COLO668 (cell line): ENCODE data around the gene NR6A1.

Source experiments
- DNase-seq: peaks from one replicate; lab custom pipeline; 2025; ENCODE audit not compliant: unreplicated experiment; lab: John Stamatoyannopoulos, UW

Gene NR6A1

DNA sequence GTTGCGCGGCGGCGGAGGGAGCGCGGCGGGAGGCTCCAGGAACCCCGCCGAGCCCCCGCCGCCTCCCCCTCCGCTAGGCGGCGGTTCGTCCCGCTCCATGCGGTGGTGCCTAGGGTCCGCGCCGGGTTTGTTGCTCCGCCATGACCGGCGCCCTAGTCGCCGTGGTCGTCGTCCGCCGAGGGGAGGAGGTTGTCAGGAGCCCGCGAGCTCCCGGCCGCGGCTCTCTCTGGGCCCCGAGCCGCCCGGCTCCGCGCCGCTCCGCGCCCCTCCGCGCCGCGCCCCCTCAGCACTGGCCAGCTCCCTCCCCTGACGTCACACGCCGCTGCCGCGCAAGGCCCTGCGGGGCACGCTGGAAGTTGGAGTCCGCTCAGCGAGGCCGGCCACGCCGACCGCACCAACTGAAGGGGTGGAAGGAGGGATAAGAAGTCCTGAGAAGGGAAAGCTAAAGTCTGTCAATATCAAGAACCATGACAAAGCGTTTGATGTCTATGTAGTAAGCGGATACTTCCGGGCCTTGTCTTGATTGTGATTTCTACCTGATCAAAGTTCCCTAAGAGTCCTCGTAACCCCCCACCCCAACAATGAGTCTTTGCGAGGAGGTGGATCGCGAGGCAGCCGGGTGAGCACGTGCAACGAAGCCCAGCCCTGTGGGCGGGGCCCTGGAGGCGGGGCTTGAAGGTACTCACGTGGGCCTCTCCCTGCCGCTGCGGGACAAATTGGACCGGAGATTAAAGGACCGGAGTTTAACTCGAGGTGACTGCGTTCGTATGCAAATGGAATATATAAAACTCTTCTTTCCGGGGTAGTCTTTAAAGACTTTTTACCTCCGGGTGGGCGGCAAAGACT, at the start of gene NR6A1:
Gene NR6A1 (minus strand): TSS at position 291 of the 846 bp plus-strand sequence.
- DNase-seq, result peak; percentile 98

DNA sequence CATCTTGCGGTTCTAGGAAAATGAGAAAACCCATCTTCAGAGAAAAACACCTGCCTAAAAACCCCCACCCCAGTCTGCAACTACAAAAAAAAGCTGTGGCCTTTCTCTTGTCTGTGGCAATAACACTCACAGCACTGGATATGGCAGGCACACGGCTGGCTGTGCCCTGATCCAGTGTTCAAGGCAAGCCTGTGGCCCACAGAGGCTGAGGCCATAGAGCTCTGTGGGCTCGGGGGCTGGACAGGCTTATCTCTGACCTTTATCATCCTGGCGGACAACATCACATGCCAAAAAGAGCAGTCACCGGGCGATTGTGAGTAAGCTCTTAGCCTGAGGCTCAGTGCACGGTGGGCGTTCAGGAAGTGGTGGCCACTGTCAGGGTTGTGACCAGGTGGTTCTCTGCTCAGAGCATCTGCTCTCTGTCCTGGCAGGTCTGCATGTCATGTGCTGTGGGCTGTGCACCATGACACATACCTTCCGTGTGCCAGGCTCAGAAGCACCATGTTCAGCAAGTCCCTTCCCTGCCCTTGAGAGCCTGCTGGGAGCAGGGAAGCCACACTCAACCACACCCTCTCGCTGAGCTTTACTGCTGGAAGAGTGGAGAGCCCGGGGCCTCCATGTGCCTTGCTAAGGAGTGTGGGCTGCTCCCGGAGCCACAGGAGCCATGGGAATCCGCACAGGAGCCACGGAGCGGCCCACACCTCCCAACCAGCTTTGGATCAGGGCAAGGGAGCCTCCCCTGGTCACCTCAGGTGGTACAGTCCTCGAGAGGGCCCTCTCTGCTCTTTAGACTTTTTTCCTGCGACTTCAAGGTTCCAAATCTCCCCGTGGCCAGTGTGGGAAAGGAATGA, 47.5 kb upstream of the NR6A1 start:
- peak; percentile 25 for DNase-seq

DNA sequence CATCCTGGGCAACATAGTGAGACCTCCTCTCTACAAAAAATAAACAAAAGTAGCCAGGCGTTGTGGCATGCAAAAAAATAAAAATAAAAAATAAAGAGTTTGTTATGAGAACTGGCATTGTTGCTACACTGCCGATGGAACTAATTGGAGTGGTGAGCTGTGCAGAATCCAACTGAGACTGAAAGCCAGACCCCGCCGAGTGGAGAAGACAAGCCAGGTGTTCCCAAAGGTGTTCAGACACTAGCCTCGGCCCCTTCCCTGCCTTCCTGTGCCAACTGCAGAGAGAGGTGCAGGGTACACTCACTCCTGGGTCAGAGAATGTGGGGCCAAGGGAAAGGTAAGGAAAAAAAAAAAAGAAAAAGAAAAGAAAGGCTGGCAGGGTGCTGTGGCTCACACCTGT, 44.5 kb upstream of the NR6A1 start:
- DNase-seq, result no peak

DNA sequence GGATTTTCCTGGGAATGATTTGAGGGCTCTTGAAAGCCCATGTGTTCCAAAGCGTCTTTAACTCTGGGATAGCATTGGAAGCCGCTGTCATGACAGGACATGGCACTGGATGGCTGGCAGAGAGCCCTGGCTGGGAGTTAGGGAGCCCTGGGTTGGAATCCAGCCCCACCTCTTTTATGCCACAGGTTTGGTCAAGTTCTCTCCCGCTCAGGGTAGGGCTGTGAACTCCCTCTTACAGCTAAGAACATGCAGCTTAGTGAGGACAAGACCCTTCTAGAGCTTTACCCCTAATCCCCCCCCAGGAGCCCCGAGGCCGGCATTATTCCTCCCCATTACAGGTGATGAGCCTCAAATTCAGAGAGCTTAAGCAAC, 43.0 kb upstream of the NR6A1 start:
- DNase-seq, result no peak

DNA sequence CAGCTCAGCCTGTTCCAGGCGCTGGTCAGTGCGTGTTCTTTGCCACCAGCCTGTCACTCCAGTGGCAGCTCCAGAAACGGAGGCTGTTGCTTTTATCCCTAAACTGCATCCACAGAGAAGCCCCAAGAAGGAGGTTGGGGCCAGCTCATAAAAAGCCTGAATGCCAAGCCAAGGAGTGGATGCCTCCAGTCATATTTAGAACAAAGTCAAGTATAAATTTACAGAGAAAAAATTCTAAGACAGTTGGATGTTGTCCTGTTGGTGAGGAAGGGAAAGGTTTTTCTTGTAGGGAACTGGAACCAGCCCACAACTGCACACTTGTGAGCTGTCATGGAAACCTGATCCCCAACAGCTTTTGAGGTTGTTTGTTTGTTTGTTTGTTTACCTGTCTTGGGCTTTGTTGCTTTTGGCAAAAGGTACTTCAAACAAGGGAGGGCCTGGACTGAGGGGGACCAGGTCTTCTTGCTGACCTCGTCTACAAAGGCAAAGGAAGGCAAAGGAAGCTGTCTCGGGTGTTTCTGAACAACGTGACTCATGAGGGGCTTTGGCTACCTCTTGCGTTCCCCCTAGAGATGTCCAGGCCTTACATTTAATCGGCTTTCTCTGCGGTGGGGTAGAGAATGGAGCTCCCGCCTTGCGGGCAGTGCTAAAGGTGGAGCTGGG, 42.5 kb upstream of the NR6A1 start:
- no peak for DNase-seq

DNA sequence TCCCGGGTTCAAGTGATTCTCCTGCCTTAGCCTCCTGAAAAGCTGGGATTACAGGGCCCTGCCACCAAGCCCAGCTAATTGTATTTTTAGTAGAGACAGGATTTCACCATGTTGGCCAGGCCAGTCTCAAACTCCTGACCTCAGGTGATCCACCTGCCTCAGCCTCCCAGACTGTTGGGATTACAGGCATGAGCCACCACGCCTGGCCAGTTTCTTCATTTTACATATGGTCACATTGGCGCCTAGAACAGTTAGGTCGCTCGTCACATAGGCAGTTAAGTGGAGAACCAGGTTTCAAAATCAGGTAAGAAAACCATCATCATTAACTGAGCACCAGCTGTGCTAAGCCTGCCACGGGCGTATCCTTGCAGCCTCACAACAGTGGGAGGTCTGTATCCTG, 41.9 kb upstream of the NR6A1 start:
- DNase-seq, result no peak

DNA sequence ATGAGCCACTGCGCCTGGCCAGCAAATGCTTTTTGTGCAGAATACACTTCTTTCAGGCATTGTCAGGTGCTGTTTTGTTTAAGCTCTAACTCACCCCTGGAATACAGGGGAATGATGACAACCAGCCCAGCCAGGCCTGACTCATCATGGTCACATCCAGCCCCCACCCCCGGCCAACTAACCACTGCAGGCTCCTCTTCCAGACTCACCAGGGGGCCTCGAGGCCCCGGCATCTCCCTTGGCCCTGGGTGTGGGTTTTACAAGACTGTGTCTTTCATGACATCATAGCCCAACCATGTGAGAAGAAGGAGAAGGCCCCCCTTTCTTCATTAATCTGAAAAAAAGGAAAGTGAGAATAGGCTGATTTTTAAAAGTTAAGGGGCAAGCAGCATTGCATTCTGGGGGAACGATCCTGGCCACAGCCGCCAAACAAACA, 41.3 kb upstream of the NR6A1 start:
- DNase-seq, result no peak

DNA sequence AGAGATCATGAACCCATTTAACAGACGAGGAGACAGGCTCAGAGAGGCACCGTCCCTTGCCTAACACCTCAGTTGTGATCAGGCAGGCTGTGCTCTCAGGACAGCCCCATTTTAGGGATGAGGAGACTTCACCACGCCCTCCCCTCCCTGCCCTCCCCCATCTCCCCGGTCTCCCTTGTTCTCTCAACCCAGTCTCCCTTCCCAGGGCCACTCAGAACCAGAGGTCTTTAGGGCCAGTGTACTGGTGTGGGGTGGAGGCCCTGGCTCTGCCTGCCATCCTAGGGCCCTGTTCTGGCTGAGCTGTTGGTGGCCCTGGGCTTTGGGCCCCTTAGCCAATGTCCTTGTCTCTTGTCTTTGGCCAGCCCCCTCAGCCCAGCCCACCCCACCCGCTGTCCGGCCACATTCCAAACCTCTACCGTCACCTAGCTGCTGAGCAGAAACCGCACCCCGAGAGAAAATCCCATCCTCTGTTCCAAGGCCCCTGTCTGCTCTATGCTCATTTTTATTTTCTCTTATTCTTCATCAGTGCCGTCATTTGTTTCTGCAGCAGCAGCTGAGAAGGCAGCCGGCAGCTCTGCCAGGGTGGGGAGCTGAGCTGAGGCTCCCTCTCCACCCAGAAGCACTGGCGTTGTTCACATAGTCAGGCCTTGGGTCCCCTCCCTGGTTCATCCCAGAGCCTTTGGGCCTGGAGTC, 39.7 kb upstream of the NR6A1 start:
- DNase-seq, result no peak

DNA sequence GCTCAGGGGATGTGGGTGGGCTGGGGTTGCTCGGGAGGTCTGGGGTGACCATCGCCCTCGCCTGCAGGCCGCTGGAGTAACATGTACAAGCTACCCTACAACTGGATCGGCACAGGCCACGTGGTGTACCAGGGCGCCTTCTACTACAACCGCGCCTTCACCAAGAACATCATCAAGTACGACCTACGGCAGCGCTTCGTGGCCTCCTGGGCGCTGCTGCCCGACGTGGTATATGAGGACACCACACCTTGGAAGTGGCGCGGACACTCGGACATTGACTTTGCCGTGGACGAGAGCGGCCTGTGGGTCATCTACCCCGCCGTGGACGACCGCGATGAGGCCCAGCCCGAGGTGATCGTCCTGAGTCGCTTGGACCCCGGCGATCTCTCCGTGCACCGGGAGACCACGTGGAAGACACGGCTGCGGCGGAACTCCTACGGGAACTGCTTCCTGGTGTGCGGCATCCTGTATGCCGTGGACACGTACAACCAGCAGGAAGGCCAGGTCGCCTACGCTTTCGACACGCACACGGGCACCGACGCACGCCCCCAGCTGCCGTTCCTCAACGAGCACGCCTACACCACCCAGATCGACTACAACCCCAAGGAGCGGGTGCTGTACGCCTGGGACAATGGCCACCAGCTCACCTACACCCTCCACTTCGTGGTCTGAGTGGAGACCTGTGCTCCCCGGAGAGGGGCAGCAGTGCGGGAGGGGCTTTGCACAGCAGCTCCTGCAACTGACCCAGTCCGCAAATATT, 38.8 kb upstream of the NR6A1 start:
- DNase-seq, result no peak

DNA sequence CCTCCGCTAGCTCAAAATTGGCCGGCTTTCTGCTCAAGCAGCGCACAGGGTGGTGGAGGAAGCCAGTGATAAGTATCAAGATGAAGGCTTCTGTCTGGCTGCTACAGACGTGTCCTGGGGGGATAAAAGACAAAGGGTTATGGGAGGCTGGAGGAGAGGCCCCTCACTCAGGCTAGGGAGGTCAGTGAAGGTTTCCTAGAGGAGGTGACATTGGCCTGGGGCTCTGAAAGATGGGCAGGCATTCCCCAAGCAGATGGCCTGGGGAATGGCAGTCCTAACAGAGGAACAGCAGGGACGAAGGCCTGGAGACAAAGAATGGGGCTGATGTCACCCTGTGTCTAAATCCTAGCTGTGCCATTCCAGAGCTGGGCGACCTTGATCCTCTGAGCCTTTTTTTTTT, 38.1 kb upstream of the NR6A1 start:
- no peak for DNase-seq

DNA sequence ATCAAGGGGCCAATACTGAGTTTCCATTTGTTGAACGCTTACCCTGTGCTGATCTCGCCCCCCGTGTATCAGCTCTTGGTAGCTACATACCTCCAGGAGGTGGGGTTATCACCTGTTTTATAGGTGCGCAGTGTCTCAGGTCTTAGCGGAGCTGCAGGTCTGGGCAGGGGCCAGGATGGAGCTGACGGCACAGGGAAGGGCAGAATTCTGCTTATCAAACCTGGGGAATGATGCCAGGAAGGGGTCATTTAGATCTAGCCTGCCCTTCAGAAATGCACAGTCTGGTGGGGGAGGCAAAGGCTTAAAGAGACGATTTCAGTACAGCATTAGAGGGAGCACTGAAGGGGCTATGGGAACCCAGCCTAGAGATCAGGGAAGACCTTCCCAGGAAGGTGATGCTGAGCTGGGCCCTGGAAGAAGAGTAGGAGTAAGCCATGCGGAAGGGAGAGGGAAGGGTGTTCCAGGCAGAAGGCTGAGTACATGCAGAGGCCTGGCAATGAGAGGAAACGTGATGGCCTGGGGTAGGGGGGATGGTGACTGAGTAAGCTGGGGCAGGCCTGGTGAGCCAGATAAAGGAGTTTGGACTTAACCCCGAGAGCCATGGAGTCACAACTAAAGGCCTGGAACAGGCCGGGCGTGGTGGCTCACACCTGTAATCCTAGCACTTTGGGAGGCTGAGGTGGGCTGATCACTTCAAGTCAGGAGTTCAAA, 37.3 kb upstream of the NR6A1 start:
- DNase-seq, result no peak

DNA sequence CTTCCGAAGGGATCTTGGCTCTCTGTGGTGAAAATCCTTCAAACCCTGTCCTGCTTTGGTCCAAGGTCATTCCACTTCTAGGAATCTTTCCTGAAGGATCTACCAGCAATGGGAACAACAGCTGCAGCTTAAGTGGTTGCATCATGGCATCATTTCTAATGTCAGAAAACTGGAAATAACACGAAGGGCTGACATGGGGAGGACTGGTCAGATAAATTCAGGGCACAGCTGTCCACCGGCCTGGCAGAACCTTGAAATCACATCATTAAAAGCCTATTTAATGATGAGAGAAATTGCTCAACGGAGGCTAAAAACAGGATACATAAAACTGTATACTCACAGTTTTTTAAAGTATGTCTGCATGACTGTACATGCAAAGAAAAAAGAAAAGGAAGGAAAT, 34.1 kb upstream of the NR6A1 start:
- no peak for DNase-seq

DNA sequence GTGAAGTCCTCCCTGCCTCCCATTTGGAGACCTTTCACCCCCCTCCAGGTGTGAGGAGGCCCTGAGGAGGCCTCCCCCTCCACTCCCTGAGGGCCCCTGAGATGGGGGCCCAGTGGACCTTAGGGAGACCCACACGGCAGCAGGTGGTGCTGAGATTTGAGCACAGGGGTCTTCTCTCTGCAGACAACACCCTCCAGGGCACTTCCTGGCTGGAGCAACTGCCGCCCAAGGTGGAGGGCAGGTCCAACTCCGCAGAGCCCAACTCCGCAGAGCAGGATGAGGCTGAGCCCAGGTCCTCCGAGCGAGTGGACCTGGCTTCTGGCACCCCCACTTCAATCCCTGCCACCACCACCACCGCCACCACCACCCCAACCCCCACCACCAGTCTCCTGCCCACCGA, 32.8 kb upstream of the NR6A1 start:
- DNase-seq, result no peak

DNA sequence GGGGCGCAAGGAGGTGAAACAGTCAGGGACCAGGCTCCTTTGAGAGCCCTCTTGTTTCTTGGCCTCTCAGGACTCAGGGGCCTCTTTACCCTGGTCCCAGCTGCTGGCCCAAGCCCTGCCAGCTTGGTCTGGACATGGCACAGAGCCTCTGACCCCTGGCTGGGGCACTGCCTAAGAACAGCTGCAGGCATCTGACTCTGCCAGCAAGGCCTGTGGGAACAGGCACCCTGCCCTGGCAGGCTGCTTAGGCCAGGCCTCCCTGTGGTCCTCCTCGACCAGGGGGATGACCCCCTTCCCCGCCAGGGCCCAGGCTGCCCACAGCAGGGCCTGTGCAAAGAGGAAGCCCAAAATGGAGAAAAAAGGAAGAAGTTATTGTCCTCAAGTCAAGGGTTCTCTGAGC, 31.3 kb upstream of the NR6A1 start:
- DNase-seq, result no peak

DNA sequence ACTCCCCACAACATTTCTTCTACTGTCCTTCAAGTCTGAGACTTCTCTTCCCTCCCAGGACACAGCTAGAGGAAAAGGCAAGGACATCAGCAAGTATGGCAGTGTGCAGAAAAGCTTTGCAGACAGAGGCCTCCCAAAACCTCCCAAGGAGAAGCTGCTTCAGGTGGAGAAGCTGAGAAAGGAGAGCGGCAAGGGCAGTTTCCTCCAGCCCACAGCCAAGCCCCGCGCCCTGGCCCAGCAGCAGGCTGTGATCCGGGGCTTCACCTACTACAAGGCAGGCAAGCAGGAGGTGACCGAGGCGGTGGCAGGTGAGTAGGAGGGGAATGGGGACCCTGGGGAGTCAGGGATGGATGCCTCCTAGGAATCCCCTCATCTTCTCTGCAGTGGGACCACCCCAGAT, 30.2 kb upstream of the NR6A1 start:
- no peak for DNase-seq

DNA sequence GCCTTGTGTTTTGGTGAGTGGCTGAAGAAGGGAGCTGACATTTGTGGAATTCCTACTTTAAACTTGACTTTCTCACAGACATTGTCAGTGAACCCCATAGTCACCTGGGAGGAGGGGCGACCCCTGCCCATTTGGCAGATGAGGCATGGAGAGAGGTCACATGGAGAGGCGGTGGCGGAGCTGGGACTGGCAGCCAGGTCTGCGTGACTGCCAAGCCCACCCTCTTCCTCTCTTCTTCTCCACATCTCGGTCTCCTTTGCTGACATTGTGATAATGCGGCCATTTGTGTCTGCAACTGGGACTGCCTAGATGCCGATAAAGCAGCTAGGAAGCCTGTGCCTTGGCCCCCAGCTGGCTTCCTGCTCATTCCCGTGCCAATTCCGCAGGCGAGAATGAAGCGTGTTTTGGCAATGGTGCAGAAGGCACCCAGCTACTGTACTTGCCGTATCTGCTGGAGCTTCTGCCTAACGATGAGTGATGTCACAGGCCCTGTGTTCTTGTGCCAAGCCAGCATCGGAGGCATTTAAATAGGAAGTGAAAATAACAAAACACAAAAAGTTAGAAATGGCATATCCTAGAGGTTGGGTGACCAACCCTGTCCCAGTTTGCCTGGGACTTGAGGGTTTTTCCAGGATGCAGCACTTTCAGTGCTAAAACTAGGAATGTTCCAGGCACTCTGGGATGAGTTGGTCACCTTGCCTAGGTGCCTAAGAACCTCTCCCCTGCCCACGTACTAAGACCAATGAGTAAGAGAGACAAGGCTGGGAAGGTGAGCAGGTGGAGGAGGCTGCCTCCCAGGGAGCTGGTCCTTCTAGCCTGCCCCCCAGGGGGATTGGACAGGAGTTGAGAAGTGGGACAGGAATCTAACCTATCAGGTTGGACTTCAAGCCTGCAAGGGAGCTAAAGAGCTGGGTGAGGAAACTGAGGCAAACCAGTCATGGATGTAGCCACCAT, 29.5 kb upstream of the NR6A1 start:
- DNase-seq, result no peak

DNA sequence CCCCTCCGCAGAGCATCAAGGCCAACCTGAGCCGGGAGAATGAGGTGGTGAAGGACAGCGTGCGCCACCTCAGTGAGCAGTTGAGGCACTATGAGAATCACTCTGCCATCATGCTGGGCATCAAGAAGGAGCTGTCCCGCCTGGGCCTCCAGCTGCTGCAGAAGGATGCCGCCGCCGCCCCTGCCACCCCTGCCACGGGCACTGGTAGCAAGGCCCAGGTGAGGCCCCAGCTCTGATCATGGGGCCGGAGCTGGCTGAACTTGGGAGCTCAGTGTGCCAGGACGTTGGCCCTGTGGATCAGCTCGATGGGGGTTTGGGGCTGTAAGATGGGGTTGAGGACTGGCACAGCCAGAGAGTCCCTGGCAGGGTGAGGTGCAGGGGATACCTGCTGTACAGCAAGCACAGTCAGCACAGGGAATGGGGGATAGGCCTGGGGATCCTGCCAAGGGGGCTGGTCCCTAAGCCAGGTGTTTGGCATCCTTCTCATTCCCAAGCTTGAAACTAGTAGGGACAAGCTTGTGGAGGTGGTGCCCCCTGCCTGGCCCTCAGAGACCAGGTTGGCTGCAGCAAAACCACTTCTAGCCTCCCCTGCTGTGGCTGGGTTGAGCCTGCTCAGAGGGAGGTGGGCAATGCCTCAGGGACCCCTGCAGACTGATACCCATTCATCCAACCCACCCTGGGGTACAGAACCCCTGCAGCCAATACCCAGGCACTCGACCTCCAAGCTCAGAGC, 28.3 kb upstream of the NR6A1 start:
- no peak for DNase-seq
